DOHH2 (cell line): Measurements from ENCODE around the gene MIPOL1.

Experiments used
- EZH2phosphoT487 ChIP-seq: fragments of 200-600 bp; sonication (generic); IDR thresholded peaks from 2 replicates; pipeline ENCODE4 v1.6.1; 2017; ENCODE audit warnings: borderline replicate concordance, mild to moderate bottlenecking, antibody characterized with exemption, low read length, moderate library complexity, mixed read lengths
- TF ChIP-seq, protein P1 (sequence below): fragments of 200-600 bp; sonication (generic); IDR thresholded peaks from one replicate; pipeline ENCODE4 v1.5.1; 2014; ENCODE audit warnings: antibody characterized with exemption, mild to moderate bottlenecking, low read depth, low read length; ENCODE audit not compliant: poor library complexity, severe bottlenecking

GRCh38 chr14:37221073-37221472 lies 23.3 kb downstream of the MIPOL1 start:
- TF ChIP-seq, protein P1, sequence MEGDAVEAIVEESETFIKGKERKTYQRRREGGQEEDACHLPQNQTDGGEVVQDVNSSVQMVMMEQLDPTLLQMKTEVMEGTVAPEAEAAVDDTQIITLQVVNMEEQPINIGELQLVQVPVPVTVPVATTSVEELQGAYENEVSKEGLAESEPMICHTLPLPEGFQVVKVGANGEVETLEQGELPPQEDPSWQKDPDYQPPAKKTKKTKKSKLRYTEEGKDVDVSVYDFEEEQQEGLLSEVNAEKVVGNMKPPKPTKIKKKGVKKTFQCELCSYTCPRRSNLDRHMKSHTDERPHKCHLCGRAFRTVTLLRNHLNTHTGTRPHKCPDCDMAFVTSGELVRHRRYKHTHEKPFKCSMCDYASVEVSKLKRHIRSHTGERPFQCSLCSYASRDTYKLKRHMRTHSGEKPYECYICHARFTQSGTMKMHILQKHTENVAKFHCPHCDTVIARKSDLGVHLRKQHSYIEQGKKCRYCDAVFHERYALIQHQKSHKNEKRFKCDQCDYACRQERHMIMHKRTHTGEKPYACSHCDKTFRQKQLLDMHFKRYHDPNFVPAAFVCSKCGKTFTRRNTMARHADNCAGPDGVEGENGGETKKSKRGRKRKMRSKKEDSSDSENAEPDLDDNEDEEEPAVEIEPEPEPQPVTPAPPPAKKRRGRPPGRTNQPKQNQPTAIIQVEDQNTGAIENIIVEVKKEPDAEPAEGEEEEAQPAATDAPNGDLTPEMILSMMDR: no peak
- no peak for TF ChIP-seq EZH2phosphoT487
